ENCODE measurements around the gene AKAP6.

DNA sequence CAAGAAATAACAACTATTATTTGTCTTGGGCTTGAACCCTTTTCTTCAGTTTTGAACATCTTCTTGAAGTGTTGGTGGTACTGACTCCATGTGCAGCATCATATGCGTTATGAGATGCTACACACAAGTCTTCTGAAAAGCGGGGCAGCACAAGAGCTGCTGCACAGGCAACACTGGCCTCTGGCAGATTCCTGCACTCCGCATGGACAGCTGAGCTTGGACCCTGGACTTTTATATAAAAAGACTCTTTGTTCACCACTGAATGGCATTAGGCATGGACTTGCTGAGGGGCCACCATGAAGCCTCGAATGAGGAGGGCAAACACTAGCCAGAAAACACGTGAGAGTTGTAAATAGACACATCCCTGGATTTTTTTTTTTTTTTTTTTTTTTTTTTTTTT, 398.7 kb downstream of the AKAP6 start:
- TF ChIP-seq, protein P1, sequence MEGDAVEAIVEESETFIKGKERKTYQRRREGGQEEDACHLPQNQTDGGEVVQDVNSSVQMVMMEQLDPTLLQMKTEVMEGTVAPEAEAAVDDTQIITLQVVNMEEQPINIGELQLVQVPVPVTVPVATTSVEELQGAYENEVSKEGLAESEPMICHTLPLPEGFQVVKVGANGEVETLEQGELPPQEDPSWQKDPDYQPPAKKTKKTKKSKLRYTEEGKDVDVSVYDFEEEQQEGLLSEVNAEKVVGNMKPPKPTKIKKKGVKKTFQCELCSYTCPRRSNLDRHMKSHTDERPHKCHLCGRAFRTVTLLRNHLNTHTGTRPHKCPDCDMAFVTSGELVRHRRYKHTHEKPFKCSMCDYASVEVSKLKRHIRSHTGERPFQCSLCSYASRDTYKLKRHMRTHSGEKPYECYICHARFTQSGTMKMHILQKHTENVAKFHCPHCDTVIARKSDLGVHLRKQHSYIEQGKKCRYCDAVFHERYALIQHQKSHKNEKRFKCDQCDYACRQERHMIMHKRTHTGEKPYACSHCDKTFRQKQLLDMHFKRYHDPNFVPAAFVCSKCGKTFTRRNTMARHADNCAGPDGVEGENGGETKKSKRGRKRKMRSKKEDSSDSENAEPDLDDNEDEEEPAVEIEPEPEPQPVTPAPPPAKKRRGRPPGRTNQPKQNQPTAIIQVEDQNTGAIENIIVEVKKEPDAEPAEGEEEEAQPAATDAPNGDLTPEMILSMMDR (IDR thresholded peaks at IDR 0.05; ENCODE audit: low read length): no peak
- no peak for TF ChIP-seq EZH2 (IDR thresholded peaks at IDR 0.05; ENCODE audit: borderline replicate concordance, low read length)
